Thymus (tissue), 11 donors: ENCODE results near the gene ATP9A. TPM values are rescaled to one million over a fixed set of nuclear protein-coding genes. Genes with fewer than 3 reads are reported as not detected.

Experiments
- DNase-seq, 9 donors: peaks; one replicate each; pipeline ENCODE4 v3.0.0-alpha.2; 2013; ENCODE audit warnings: low spot score in 9 of 9, low read depth in 6 of 9, missing footprints in 1 of 9
- H3K27ac ChIP-seq, 2 donors: one replicate each; pipeline ENCODE4 v1.5.1; 2013; ENCODE audit warnings: control low read depth in 1 of 2, low read depth in 1 of 2, low read length in 1 of 2, mild to moderate bottlenecking in 1 of 2, moderate library complexity in 1 of 2
- H3K27me3 ChIP-seq, 2 donors: one replicate each; pipeline ENCODE4 v1.5.1; 2013; ENCODE audit warnings: low read length in 1 of 2; ENCODE audit not compliant: control insufficient read depth in 2 of 2, insufficient read depth in 1 of 2
- H3K36me3 ChIP-seq, 2 donors: one replicate each; pipeline ENCODE4 v1.5.1; 2013; ENCODE audit warnings: low read length in 1 of 2, mild to moderate bottlenecking in 1 of 2, moderate library complexity in 1 of 2; ENCODE audit not compliant: control insufficient read depth in 2 of 2, insufficient read depth in 2 of 2
- H3K4me1 ChIP-seq, 2 donors: one replicate each; pipeline ENCODE4 v1.5.1; 2013; ENCODE audit warnings: low read length in 2 of 2; ENCODE audit not compliant: control insufficient read depth in 2 of 2, insufficient read depth in 2 of 2
- H3K4me3 ChIP-seq, 2 donors: one replicate each; pipeline ENCODE4 v1.5.1; 2013; ENCODE audit warnings: low read length in 2 of 2, control low read depth in 1 of 2, mild to moderate bottlenecking in 1 of 2
- H3K9me3 ChIP-seq, 2 donors: one replicate each; pipeline ENCODE4 v1.5.1; 2013; ENCODE audit warnings: low read length in 1 of 2, mild to moderate bottlenecking in 1 of 2; ENCODE audit not compliant: control insufficient read depth in 2 of 2, insufficient read depth in 1 of 2
- WGBS: extraction: QIAGEN DNeasy Blood & Tissue Kit; methylation state at CpG from one replicate; pipeline ENCODE4 v1.1.7; 2013; 5-methylcytosine and 5-hydroxymethylcytosine counted together
- polyA plus RNA-seq: library from polyadenylated mRNA; stranded (reverse); fragments of 200-250 nt; gene quantifications from one replicate; pipeline ENCODE4 v1.2.3, GENCODE V29; 2013
- total RNA-seq: library from RNA; stranded (reverse); fragments of 120-200 nt; gene quantifications from one replicate; pipeline ENCODE4 v1.2.4, GENCODE V29; 2013
- donor health status: healthy.

Gene ATP9A
- total and polyA plus RNA-seq, 2 donors, result 4.7 to 6.7 TPM

GRCh38 chr20:51613580-51613979, 154.6 kb downstream of the ATP9A start:
- no peak for DNase-seq
- no peaks in the 10 kb centered on the region for H3K36me3 ChIP-seq

GRCh38 chr20:51612896-51613295, 155.3 kb downstream of the ATP9A start:
- Histone ChIP-seq H3K36me3 (no peaks in the 10 kb centered on the region), H3K27me3 (no peaks in the 10 kb centered on the region), H3K4me3 (no peak overlapping the region), H3K4me1 (no peaks in the 10 kb centered on the region), H3K9me3 (no peaks in the 10 kb centered on the region), H3K27ac (no peak overlapping the region)
- DNase-seq, result no peak
- 98% methylated on average over 5 of the region's 5 CpGs for WGBS

More at GRCh38 chr20:51613580-51613979, 154.6 kb downstream of the ATP9A start:
- Histone ChIP-seq H3K27me3 (no peaks in the 10 kb centered on the region), H3K9me3 (no peaks in the 10 kb centered on the region), H3K27ac (no peak overlapping the region), H3K4me3 (no peak overlapping the region), H3K4me1 (no peaks in the 10 kb centered on the region)
- WGBS, result 98% methylated on average over 6 of the region's 6 CpGs

DNA sequence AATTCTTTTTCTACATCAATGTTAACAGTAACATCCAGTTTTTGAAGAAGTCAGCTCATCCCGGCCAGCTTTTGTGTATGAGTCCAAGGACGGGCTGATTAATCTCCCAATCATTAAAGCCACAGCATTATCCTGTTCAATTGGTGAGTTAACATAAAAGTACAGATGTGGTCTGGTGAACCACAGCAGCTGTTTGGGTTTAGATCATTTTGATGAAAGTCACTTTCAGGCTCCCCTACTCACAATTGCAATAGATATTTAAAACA, 156.6 kb downstream of the ATP9A start:
- WGBS, result 37% methylated on average over 2 of the region's 2 CpGs
- no peak overlapping the region for H3K4me3 ChIP-seq
- no peak overlapping the region for H3K27ac ChIP-seq
- no peaks in the 10 kb centered on the region for H3K9me3 ChIP-seq
- H3K4me1 ChIP-seq, result no peaks in the 10 kb centered on the region
- no peaks in the 10 kb centered on the region for H3K36me3 ChIP-seq
- DNase-seq, result no peak
- H3K27me3 ChIP-seq, result no peaks in the 10 kb centered on the region

- no peaks in the 10 kb centered on the region for H3K27me3 ChIP-seq
- WGBS, result 89% methylated on average over 16 of the region's 16 CpGs
- H3K4me3 ChIP-seq, result no peak overlapping the region
- DNase-seq, result no peak
- H3K27ac ChIP-seq, result no peak overlapping the region
- no peaks in the 10 kb centered on the region for H3K9me3 ChIP-seq
- no peaks in the 10 kb centered on the region for H3K4me1 ChIP-seq
- H3K36me3 ChIP-seq, result no peaks in the 10 kb centered on the region
These were observed 157.2 kb downstream of the ATP9A start for GRCh38 chr20:51610761-51611624.

GRCh38 chr20:51610111-51610510, 158.1 kb downstream of the ATP9A start:
- no peak for DNase-seq
- WGBS, result 95% methylated on average over 8 of the region's 8 CpGs
- Histone ChIP-seq H3K9me3 (no peaks in the 10 kb centered on the region), H3K27ac (no peak overlapping the region), H3K4me3 (no peak overlapping the region), H3K27me3 (no peaks in the 10 kb centered on the region), H3K4me1 (no peaks in the 10 kb centered on the region), H3K36me3 (no peaks in the 10 kb centered on the region)

- Histone ChIP-seq H3K4me3 (no peak overlapping the region), H3K4me1 (no peaks in the 10 kb centered on the region), H3K9me3 (no peaks in the 10 kb centered on the region), H3K27ac (no peak overlapping the region), H3K27me3 (no peaks in the 10 kb centered on the region), H3K36me3 (no peaks in the 10 kb centered on the region)
- DNase-seq, result no peak
- WGBS, result 98% methylated on average over 9 of the region's 9 CpGs
These were observed 158.9 kb downstream of the ATP9A start for GRCh38 chr20:51609251-51609650.

DNA sequence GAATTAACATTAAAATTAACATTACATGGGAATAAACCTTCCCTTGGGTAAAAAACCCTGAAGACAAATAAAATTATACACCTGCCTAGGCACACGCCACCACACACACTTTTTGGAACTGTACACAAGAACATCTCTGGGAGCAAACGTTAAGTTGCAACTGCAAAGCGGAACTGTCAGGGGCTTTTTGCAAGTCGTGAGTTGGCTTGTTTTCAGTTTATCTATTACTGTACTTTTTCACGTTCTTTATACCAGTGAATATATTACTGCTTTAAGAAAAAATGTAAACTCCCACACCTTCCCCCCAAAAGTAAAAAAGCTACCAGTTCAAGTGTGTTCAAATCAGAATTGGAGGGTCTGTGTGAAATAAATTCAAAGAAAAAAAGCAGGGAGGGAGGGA, 160.1 kb downstream of the ATP9A start:
- no peaks in the 10 kb centered on the region for H3K27me3 ChIP-seq
- no peaks in the 10 kb centered on the region for H3K36me3 ChIP-seq
- no peak overlapping the region for H3K27ac ChIP-seq
- no peak for DNase-seq
- H3K9me3 ChIP-seq, result no peaks in the 10 kb centered on the region
- H3K4me3 ChIP-seq, result no peak overlapping the region
- no peaks in the 10 kb centered on the region for H3K4me1 ChIP-seq
- 92% methylated on average over 5 of the region's 5 CpGs for WGBS

- Histone ChIP-seq H3K36me3 (no peaks in the 10 kb centered on the region), H3K9me3 (no peaks in the 10 kb centered on the region), H3K4me1 (no peaks in the 10 kb centered on the region), H3K4me3 (no peak overlapping the region), H3K27ac (no peak overlapping the region), H3K27me3 (no peaks in the 10 kb centered on the region)
- whole genome bisulfite sequencing, result 50% methylated on average over 2 of the region's 2 CpGs
- DNase-seq, result no peak
These were observed 161.0 kb downstream of the ATP9A start for GRCh38 chr20:51607170-51607569.

GRCh38 chr20:51604851-51605250, 163.3 kb downstream of the ATP9A start:
- no peaks in the 10 kb centered on the region for H3K36me3 ChIP-seq
- no peak overlapping the region for H3K4me3 ChIP-seq
- no peaks in the 10 kb centered on the region for H3K27me3 ChIP-seq
- DNase-seq, result no peak
- no peaks in the 10 kb centered on the region for H3K4me1 ChIP-seq
- 96% methylated on average over 14 of the region's 14 CpGs for WGBS
- H3K9me3 ChIP-seq, result no peaks in the 10 kb centered on the region
- H3K27ac ChIP-seq, result no peak overlapping the region
